Hematopoietic multipotent progenitor cell treated with erythropoietin and hydrocortisone succinate and interleukin-3 and kit ligand, for 4 days (in vitro differentiated cells): ENCODE data around the gene FAIM2.
"Not testable (repeated sequence)": the region's sequence is repeated elsewhere in the genome, so short reads cannot be mapped to it uniquely, and the experiment has no call there.

Experiments
- DNase-seq: peaks from one replicate; pipeline ENCODE4 v3.0.0-alpha.2; 2015

Gene FAIM2

DNA sequence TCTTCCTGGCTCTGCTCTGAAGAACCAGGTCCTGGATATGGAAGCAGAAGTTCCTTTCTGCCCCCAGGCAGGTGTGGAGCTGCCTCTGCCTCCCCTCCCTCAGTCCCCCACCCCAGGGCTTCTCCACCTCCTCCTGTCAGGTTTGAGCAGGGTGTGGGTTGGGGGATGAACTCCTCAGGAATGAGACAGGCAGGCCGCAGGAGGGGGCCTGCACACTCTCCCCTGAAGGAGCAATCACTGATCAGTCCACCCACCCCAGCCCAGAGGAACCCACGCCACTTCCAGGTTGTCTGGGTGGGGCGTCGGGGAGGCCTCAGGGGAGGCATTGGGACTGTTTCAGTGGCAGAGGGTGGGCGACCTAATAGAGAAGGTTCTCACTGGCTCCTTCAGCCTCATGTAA, 26.6 kb downstream of the FAIM2 start:
- no peak for DNase-seq

DNA sequence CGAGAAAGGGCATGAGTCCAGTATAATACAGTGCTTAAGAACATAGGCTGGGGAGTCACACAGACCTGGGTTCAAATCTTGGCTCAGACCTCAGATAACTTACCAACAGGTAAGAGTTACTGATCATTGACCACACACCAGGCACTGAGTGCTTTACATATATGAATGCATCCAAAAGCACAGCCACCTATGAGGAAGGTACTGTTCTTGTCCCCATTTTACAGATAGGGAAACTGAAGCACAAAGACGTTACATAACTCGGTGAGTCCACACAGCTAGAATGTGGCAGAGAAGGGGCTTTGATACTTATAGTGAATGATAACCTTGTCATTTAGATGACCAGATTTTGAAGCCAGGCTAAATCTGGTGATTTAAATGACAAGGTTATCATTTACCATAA, 27.6 kb downstream of the FAIM2 start:
- no peak for DNase-seq

GRCh38 chr12:49875115-49875720, 28.5 kb downstream of the FAIM2 start:
- no peak for DNase-seq

GRCh38 chr12:49874142-49874897, 29.4 kb downstream of the FAIM2 start:
- DNase-seq = no peak

- no peak for DNase-seq
Observed at GRCh38 chr12:49873361-49873934, 30.3 kb downstream of the FAIM2 start.

- DNase-seq = peak; percentile 77
Observed at GRCh38 chr12:49872781-49873181, 30.9 kb downstream of the FAIM2 start.

- DNase-seq = no peak
Observed at GRCh38 chr12:49872381-49872780, 31.3 kb downstream of the FAIM2 start.

GRCh38 chr12:49871811-49872251, 31.9 kb downstream of the FAIM2 start:
- not testable (repeated sequence) for DNase-seq

DNA sequence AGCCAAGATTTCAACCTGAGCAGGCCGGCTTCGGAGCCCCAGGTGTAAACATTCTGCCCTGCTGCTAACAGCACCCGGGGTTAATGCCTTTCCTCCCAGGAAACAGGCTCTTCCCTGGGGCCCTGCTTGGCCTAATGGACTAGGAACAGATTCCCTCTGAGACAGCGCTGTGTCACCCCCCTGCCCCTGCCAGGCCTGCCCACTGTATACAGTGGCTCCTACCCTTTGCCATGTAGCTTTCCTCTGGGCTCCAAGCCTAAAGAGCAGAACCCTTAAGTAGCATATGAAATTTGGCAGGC, 32.5 kb downstream of the FAIM2 start:
- no peak for DNase-seq

DNA sequence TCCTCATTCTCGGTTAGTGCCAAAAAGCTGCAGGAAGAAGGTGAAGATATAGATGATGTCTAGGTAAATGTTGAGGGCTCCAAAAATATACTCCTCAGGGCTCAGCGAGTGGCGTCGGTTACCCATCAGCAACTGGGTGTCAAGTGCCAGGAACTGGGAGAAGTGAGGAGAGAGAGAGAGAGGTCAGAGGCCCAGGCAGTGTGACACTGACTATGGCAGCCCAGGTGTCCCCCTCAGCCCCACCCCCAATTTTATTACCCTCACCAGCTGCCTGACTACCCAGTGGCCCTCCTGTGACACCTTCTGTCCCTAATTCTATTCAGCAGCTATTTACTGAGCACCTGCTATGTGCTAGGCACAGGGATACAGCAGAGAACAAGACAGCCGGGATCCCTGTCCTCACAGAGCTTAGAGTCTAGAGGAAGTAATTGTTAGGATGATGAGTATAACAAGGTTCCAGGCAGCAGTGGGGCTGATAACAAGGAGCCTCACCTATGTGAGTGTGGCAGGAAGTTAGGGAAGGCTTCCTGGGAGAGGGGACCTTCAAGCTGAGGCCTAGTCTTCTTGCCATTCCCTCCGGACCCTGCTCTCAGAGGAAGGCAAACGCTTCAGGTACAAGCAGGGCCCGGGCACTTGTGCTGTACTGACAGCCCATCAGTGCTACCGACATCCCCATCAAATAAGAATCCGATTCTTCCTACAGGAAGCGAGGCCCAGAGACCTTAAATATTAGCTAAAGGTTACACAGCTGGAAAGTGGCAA, 33.0 kb downstream of the FAIM2 start:
- no peak for DNase-seq

DNA sequence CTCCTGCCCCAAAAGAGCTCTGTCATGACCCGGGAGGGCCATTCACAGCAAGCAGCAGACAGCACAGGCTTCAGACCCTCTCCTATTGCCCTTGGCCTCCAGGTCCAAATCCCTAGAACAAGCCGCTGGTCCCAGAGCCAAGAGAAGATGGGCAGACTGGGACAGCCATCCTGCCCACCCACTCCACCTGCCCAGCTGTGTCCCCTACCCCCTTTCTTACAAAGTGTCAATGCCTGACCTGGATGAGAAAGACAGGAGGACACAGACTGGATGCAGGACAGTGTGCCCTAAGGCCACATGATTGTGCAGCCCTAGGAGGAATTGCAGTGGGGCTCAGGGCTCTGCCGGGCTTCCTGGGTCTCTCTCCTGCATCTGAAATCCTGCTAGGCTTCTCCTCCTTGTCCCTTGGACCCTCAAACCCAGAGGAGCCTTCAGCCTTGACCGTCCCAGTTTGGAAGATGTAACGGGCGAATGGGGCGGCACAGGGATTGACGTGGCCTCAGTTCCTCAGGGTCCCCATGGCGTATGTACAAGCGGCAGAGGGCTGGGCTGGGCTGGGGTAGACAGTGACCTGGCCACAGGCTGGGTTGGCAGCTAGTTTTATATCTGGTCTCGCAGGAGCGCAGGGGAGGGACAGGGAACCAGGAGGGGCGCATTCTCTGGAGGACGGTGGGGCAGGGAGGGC, 33.7 kb downstream of the FAIM2 start:
- DNase-seq = no peak

GRCh38 chr12:49868952-49869815, 34.5 kb downstream of the FAIM2 start:
- DNase-seq = peak; percentile 93

DNA sequence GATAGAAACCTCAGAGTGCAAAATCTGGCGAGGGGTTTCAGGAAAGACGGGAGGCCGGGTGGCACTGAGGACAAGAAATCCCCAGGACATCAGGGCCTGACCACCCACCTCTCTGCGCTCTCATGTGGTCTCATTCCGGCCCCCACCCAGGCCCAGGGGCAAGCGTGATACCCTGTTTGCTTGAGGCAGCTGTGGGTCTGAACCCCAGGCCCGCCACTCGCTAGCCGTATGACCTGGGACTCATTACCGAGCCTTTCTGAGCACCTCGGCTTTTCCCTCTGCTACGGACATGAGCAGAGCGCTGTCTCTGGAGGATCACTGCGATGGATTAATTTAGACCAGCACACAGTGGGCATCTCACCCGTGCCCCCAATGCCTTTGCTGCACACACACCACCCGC, 35.3 kb downstream of the FAIM2 start:
- DNase-seq = no peak

DNA sequence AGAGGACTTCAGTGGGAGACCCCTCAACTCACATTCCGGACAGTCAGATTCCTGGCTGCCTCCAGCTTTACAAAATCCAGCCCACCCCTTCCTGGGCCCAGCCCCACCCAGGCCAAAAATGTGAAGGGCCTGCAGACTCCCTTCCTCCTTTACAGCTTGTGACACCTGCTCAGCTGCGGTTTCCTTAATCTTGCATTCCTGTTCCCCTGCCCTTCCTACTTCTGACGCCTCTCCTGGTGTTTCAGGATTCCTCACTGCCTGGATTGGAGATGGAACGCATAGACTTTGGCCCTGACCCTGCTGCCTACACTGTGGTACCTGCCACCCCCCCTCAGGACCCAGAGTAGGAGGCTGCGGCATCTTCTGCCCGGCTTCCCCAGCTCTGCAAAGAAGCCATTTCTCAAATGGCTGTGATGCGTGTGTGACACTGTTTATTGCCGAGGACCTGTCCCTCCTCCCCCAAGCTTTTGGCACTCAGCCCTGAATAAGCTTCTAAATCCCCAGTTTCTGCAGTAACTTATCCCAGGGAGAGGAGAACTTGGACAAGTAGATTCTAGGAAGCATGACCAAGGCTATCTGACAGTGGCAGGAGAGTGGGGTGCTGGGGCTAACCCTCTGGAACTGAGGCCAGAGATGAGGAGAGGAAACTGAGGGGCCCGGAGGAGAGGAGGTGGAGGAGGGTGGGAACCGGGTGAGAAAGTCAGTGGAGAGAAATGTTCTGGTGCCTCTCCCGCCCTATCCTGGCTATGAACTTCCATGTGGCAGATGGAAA, 35.9 kb downstream of the FAIM2 start:
- no peak for DNase-seq

- peak; percentile 83 for DNase-seq
Observed at GRCh38 chr12:49866859-49867569, 36.7 kb downstream of the FAIM2 start.

GRCh38 chr12:49865782-49866135, 37.9 kb downstream of the FAIM2 start:
- no peak for DNase-seq

- no peak for DNase-seq
Observed at GRCh38 chr12:49865109-49865781, 38.5 kb downstream of the FAIM2 start.

DNA sequence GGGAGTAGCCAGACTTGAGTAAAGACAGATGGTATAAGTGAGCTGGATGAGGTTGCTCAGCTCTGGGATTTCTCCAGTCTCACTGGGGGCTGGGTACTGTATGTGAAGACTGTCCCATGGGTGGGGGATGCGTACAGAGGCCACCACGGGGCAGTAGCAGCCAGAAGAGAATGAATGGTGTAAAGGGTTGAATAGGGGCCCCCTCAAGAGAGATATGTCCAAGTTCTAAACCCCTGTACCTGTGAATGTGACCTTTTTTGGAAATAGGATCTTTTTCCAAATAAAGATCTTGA, 39.0 kb downstream of the FAIM2 start:
- DNase-seq = no peak

DNA sequence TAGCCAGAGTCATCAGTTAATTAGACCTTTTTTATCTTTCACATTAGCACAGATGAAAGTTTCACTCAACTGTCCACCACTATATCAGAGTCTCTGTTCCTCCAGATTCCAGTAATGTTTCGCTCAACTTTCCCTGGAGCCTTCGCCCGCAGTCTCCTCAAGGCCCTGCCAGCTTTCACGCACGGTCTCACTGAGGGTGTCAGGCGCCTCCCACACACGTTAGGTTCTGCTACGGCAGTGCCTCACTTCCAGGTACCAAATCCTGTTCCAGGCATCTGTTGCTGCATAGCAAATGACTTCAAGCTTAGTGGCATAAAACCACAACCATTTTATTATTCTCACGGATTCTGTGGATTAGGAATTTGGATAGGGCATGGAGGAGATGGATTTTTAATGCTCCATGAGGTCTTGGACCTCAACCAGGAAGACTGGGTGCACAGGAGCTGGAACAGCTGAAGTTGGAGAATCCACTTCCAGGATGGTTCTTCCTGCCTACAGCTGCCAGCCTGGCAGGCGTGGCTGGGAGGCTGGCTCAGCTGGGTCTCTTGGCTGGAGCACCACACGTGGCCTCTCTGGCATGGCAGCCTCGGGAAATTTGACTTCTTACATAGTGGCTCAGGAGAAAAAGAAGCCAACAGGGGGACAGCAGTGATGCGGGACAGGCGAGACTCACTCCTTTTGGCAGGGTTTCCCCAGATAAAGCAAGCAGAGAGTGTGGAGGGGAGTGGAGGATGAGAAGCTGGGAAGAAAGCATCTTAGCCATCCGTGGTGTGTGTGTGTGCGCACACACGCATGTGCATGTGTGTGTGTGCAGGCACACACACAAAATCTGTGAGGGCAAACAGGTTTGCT, 39.5 kb downstream of the FAIM2 start:
- DNase-seq = no peak
